Lower leg skin (tissue), 4 donors: ENCODE measurements around the gene SWT1. TPM values are rescaled to one million over a fixed set of nuclear protein-coding genes. Genes with fewer than 3 reads are reported as not detected.

Experiments
- DNase-seq, 2 donors: peaks; one replicate each; pipeline ENCODE4 v3.0.0-alpha.2; 2019; ENCODE audit warnings: low spot score in 2 of 2
- H3K4me3 ChIP-seq: fragments of 200-600 bp; sonication (generic); 2 replicates; pipeline ENCODE4 v1.5.1; 2017; ENCODE audit warnings: mild to moderate bottlenecking, low read depth; ENCODE audit not compliant: poor library complexity, severe bottlenecking
- intact Hi-C: fragments of 100-400 bp; cut with DNase I; formaldehyde crosslinking; loops from one replicate; pipeline ENCODE4 v1.15.0; 2023; ENCODE audit warnings: low total_unique reads
- total RNA-seq, 4 donors: library from RNA; depleted of rRNA; stranded (reverse); fragments of >200 nt; gene quantifications; one replicate each; pipeline ENCODE4 v1.1.0, GENCODE V29; 2016
- TF ChIP-seq, protein P1 (sequence below), 3 donors: fragments of 450-650 bp; IDR thresholded peaks; one replicate each; pipeline ENCODE4 v1.5.1; 2016; ENCODE audit warnings: antibody characterized with exemption in 3 of 3, mild to moderate bottlenecking in 3 of 3, moderate library complexity in 2 of 3

The SWT1 gene
- total RNA-seq, 4 donors from 2014 or later = 3.9 to 6.3 (median 4.5) TPM

DNA sequence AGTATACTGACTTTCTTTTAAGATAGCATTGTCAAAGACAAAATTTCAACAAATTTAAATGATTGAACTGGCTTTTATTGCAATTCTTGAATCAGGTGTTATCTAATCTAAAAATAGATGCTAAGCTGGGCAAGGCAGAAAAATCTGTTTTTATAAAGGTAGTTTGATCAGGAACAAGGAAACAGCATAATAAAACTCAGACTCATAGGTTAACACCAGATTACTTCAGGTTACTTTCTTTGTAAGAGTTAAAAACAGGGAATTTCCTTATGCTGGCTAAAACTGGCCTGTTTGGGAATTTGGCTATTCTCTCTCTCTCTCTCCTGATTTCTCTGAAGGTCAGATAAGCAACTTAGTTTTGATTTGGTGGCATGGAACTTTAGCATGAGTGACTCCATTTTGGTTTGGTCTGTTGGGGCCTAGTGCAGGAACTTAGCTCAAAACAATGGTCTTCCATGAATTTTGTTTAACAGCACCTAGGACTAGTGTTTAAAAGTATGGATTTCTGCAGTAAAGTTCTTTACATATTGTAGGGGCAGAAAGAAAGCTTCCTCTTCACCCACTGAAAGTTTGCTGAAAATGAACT is 184.3 kb downstream of the SWT1 start:
- TF ChIP-seq, protein P1, sequence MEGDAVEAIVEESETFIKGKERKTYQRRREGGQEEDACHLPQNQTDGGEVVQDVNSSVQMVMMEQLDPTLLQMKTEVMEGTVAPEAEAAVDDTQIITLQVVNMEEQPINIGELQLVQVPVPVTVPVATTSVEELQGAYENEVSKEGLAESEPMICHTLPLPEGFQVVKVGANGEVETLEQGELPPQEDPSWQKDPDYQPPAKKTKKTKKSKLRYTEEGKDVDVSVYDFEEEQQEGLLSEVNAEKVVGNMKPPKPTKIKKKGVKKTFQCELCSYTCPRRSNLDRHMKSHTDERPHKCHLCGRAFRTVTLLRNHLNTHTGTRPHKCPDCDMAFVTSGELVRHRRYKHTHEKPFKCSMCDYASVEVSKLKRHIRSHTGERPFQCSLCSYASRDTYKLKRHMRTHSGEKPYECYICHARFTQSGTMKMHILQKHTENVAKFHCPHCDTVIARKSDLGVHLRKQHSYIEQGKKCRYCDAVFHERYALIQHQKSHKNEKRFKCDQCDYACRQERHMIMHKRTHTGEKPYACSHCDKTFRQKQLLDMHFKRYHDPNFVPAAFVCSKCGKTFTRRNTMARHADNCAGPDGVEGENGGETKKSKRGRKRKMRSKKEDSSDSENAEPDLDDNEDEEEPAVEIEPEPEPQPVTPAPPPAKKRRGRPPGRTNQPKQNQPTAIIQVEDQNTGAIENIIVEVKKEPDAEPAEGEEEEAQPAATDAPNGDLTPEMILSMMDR (IDR thresholded peaks at IDR 0.05) = no peak
- DNase-seq = no peak
- intact Hi-C loops = no loop called here
- no peak overlapping the region for H3K4me3 ChIP-seq

Other genes starting within 250 kb of the SWT1 start
- 10 to 100 TPM in 3 of 4 donors, 1 to 10 TPM in 1; 8.2 to 27.9 (median 13.6) TPM for gene NIBAN1, start 182.7 kb upstream of the SWT1 start, total RNA-seq
- 10 to 100 TPM in 3 of 4 donors, 1 to 10 TPM in 1; 9.2 to 23.4 (median 15.0) TPM for gene RNF2, start 111.6 kb upstream of the SWT1 start, total RNA-seq
- gene TRMT1L, start 214 bp upstream of the SWT1 start, total RNA-seq = 10 to 100 TPM in 3 of 4 donors, 1 to 10 TPM in 1; 9.9 to 18.2 (median 11.9) TPM
- 100 to 1,000 TPM in 2 of 4 donors, 10 to 100 TPM in 2; 68.8 to 124 (median 97.7) TPM for gene IVNS1ABP, start 160.1 kb downstream of the SWT1 start, total RNA-seq